Hematopoietic multipotent progenitor cell treated with erythropoietin and hydrocortisone succinate and interleukin-3 and kit ligand, for 8 days (in vitro differentiated cells): Measurements from ENCODE around the gene CC2D2A.
"Not testable (repeated sequence)": the region's sequence is repeated elsewhere in the genome, so short reads cannot be mapped to it uniquely, and the experiment has no call there.

Experiments
- DNase-seq: peaks from one replicate; pipeline ENCODE4 v3.0.0-alpha.2; 2015

The CC2D2A gene

DNA sequence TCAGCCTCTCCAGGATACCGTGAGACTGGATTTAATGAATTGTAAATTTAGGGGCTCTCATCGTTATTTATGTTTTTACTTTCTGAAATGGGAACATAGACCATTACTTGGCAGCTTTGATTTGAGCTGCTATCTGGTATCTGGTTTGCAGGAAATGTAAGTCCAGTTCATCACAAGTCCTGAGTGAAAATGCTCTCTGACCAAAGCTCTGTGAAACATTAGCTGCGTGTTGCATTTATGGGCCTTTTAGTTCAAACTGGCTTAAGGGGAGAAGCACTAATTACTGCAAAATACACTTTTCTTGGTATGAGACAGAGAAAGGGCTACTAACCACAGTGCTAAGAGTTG is 420 bp downstream of the CC2D2A start:
- no peak for DNase-seq

DNA sequence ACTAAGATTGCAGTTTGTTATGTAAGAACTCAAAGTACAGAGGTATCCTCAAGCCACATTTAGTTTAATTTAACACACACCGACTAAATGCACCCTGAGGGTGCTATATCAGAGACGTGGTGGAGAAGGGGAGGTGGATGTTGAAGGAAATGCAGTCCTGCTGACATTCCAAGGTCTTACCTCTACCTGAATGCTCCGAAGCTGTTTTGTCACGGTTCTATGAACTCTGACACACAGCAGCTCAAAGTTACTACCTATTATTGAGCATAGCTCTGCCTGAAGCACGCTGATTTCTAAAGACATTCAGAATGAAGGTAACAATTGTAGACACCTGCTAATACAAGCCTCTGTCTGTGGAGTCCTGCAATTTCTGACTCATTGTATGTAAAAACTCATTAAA is 6.7 kb downstream of the CC2D2A start:
- DNase-seq = no peak

- DNase-seq = no peak
Measured at GRCh38 chr4:15478724-15479088, 9.0 kb downstream of the CC2D2A start.

DNA sequence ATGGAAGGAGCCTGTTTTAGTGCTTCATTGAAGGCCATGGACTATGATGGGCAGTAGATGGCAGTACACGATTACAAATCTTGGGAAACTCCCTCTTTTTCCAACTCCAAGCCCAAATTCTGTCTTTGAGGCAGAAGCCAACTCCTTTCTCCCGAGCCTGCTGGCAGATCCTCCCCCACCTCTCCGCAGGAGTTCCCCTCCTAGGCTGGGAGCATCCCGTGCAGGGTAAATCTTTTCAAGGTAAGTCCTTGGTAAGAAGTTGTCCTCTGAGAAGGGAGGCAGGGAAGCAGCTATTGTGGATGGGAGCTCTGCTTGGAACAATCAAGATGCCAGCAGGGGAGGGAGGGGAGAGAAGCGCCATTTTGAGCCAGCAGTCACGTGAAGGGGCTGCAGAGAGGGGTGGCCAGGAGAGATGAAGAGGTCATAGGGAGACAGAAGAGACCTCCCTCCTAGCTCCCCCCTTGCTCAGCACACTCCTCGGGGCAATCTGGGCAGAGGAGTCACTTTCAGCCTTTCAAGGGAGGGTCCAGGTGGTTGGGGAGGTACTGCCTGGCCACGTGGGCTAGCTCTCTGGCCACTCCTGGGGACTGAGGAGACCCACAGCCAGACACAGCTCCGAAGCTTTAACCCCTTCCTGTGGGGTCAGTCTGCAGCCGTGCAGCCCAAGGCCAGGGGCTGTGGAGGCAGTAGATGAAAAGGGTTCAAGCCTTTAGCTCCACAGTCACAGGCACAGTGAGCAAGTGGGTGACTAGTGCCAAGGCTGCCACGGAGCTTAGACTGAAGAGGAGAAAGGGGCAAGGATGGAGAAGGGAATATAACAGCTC is 9.6 kb downstream of the CC2D2A start:
- DNase-seq = peak; percentile 49

DNA sequence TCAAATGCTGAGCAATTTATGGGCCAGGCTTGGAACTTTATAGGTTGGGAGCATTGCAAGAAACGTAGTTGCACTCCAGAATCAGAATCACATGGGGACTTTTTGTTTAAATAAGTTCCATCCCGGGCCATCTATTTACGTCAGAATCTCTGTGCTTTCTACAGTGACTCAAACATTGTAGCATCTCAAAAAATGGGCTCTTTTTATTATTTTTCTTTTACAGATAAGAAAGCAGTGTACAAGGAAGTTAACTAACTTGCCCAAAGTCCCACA is 10.2 kb downstream of the CC2D2A start:
- DNase-seq = no peak

DNA sequence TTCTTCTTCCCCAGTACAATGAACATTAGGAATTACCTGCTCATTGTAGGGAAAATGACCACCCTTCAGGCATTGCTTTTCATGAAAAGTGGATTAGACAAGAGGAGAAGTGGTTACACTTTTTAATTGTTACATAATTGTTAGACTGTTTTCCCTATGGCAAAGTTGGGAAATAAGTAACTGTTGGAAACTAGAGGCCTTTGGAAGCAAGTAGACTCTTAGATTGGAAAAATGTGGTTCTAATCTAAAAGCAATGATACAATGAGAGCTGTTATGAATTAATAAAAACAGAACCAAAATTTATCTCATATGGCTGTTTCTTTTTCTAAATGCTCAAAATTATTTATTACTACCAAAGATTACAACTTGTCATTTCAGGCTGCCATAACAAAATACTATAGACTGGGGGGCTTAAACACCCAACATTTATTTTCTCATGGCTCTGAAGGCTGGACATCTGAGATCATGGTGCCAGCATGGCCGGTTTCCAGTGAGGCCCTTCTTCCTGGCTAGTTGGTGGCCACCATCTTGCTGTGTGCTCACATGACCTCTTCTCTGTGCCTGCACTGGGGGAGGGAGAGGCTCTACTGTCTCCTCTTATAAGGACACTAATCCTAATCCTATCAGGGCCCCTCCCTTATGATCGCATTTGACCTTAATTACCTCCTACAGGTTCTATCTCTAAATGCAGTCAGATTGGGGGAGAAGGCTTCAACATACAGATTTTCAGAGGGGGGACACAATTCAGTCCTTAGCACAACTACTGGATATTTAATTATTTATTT is 12.5 kb downstream of the CC2D2A start:
- DNase-seq = no peak

GRCh38 chr4:15482842-15483241 is 13.2 kb downstream of the CC2D2A start:
- no peak for DNase-seq

GRCh38 chr4:15488136-15488535 is 18.5 kb downstream of the CC2D2A start:
- no peak for DNase-seq

- DNase-seq = no peak
Measured at GRCh38 chr4:15488658-15489470, 19.2 kb downstream of the CC2D2A start.

GRCh38 chr4:15489551-15489950 is 19.9 kb downstream of the CC2D2A start:
- DNase-seq = no peak

DNA sequence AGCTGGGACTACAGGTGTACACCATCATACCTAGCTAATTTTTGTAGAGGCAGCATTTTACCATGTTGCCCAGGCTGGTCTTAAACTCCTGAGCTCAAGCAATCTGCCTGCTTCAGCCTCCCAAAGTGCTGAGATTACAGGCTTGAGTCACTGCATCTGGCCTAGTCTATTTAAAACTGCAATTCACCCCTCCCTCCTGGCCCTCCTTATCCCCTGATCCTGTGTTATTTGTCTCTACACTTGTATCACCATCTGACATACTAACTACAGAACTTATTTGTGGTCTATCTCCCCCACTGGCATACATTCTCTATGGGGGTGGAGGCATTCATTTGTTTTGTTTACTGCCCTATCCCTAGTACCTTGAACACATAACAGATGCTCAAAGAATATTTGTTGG is 23.7 kb downstream of the CC2D2A start:
- DNase-seq = no peak

DNA sequence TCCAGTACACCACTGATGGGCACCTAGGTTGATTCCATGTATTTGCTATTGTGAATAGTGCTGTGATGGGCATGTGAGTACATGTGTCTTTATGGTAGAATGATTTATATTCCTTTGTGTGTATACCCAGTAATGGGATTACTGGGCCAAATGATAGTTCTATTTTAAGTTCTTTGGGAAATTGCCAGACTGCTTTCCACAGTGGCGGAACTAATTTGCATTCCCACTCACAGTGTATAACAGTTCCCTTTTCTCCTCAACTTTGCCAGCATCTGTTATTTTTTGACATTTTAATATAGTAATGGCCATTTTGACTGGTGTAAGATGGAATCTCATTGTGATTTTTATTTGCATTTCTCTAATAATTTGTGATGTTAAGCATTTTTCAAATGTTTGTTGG is 25.9 kb downstream of the CC2D2A start:
- no peak for DNase-seq

GRCh38 chr4:15498356-15498755 is 28.7 kb downstream of the CC2D2A start:
- no peak for DNase-seq

DNA sequence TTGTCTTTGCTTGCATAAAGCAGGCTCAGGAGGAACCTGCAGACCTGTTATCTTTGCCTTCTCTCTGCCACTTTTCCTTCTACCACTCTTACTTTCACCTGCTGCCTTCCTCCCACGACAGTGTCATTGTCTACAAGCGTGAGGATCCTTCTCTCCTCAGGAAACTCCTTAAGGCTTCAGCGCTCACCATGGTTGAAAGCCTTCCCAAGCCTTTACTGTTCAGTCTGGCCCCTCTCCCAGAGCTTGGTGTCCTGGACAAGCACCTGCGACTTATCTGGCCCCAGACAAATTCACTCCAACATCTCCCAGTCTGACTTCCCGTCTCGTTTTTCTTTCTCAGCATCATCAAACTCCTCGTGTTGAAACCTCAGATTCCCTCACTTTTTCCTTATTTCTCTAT is 31.0 kb downstream of the CC2D2A start:
- no peak for DNase-seq

DNA sequence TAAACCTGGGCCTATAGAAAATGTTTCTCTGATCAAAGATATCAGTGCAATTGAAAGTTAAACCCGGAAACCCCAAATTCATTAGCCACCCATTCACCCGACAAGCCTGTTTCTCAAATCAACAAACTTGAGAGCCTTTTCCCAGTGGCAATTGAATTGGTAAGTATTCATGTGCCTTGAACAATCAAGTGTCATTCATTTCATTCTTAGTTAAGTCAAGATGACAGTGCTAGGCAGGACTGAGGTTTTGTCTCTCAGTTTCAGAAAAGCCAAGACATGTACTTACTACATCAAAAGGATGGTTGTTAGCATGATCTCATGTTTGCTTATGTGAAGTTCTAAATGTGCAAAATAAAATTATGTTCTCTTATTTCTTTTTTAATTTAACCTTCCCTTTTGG is 32.3 kb downstream of the CC2D2A start:
- DNase-seq = no peak

GRCh38 chr4:15502384-15502783 is 32.7 kb downstream of the CC2D2A start:
- no peak for DNase-seq

- DNase-seq = no peak
Measured at GRCh38 chr4:15504041-15504440, 34.4 kb downstream of the CC2D2A start.

DNA sequence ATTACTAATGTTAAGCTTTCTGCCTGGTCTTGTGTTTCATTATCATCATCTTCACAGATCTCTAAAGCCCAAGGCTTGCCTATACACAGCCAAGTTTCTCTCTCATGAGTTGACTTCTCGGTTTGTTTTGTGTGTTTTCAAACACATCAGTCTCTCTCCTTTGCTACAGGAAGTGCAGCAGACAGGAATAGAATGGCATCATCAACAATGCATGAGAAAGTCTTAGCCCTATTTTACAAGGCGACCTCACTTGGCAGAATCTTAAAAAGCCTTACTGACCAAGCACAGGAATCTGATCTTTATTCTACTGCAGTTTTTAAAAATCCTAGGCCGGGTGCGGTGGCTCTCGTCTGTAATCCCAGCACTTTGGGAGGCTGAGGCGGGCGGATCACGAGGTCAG is 36.8 kb downstream of the CC2D2A start:
- DNase-seq = no peak

GRCh38 chr4:15507679-15508078 is 38.0 kb downstream of the CC2D2A start:
- DNase-seq = no peak

DNA sequence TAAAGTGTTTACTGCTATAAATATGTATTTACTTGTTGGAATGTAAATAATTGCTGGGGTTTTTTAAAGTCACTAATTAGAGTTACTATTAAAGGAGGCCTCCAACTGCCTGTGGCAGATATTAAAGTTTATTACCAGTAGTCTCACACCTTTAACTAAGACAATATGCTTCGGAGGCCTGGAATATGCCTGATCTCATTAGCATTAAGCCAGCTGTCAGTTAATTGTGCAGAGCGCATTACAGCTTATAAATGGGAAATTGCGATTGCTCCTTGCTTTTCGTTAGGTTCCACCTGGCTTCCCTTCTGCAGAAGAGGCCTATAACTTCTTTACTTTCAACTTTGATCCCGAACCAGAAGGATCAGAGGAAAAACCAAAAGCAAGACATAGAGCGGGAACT is 41.3 kb downstream of the CC2D2A start:
- no peak for DNase-seq

GRCh38 chr4:15513545-15513944 is 43.9 kb downstream of the CC2D2A start:
- DNase-seq = no peak

DNA sequence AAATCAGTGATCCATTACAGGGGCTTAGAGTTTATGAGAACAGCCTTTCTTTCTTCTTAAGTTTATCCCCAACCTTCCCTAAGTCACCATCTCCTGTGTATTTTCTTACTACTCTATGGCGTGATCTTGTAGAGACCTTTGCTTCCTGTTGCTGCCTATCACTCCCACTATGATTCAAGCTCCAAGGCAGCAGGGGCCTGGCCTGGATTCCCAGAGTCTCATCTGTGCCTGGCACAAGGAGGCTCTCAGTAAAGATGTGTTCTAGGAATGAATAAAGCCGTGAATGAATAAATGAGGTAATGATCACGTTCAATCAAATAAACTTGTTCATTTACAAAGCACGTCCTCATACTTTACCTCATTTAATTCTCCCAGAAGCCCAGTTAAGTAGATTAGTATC is 45.4 kb downstream of the CC2D2A start:
- DNase-seq = no peak

GRCh38 chr4:15516494-15516893 is 46.8 kb downstream of the CC2D2A start:
- DNase-seq = no peak

DNA sequence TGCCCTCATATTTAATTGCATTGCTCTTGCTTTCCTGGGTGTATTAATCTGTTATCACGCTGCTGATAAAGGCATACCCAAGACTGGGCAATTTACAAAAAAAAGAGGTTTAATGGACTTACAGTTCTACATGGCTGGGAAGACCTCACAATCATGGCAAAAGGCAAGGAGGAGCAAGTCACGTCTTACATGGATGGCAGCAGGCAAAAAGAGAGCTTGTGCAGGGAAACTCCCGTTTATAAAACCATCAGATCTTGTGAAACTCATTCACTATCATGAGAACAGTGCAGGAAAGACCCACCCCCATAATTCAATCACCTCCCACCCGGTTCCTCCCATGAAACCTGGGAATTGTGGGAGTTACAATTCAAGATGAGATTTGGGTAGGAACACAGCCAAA is 48.0 kb downstream of the CC2D2A start:
- not testable (repeated sequence) for DNase-seq
